ENCODE results near the gene WHRN.

WHRN gene

DNA sequence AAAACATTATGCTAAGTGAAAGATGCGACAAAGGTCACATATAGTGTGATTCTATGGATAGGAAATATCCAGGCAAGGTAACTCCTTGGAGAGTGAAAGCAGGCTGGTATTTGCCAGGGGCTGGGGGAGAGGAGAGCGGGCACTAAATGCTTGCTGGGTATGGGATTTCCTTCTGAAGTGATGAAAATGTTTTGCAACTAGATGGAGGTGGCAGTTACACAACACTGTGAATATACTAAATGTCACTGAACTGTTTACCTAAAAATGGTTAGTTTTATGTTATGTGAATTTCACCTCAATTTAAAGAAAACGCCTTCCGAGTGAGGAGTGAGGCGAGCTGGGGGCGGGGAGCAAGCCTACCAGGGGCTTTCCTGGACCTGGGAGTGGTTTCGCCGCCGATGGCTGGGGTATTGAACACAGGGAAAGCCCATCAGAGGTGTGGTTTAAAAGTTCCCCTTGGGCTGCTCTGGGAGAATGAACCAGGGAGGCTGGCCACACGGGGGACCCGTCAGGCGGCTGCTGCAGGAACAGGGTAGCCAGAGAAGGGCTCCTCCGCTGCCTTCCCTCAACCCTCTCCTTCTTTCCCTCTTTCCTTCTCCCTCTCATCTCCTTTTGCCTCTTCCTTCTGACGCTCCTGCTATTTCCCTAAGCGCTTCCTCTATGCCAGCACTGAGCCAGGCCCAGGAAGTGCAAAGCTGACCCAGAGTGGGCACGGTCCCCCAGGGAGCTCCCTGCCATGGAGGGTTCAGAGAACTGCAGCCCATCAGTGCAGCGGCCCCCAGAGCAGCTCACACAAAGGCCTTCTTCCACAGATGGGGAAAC is 122.4 kb downstream of the WHRN start:
- Mint-ChIP-seq H3K27me3 (no peaks in the 10 kb centered on the region), H3K27ac (peak overlapping the region; percentile 100), H3K4me1 (peaks cover 65% of the 10 kb centered on the region), H3K9me3 (no peaks in the 10 kb centered on the region), H3K4me3 (peak overlapping the region; percentile 100), H3K36me3 (peaks cover 90% of the 10 kb centered on the region)
- DNase-seq = peak; percentile 61
- CTCF ChIA-PET = interaction anchor here (1.2 to 6.8 kb wide), 3 partner anchors 10 to 14 kb away, joined by 3 to 65 read pairs (median 3); no protein-coding TSS in a partner anchor

DNA sequence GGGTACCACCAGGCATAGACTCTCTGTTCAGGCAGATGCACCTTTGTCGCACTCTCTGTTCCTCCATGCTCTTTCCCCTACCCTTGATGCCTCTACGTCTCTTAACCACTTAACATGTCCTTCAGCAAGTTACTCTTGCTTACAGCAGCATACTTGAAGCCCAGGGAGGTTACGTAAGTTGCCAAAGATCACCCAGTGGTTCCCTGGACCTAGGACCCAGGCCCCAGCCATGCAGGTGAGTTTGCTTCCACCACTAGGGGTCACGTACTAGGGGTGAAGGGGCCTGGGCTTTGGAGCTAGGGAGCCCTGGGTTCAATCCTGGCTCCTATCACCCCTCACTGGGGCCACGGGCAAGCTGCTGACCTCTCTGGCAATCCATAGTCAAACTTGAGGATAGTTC is 126.4 kb downstream of the WHRN start:
- Mint-ChIP-seq H3K27me3 (no peaks in the 10 kb centered on the region), H3K27ac (peak overlapping the region; percentile 91), H3K36me3 (peaks cover 87% of the 10 kb centered on the region), H3K9me3 (no peaks in the 10 kb centered on the region), H3K4me3 (peak overlapping the region; percentile 14), H3K4me1 (peaks cover 92% of the 10 kb centered on the region)
- no peak for DNase-seq
- CTCF ChIA-PET = no interaction called here

DNA sequence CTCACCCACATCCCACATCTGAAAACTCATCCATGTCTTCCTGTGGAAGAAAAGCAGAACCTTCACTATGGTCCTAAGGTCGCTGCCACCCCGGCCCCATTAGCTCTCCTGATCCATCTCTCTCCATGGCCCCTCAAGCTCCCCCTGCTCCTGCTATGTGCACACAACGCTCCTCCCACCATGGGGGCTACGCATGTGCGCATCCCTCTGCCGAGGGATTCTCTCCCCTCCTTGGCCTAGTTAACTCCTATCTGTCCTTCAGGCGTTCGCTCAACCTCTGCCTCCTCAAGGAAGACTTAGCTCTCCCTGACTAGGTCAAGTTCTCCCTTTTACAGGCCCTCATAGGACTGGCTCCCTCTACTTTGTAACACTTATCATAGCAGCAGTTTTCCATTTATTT is 127.3 kb downstream of the WHRN start:
- Mint-ChIP-seq H3K27ac (peak overlapping the region; percentile 91), H3K4me1 (peaks cover 92% of the 10 kb centered on the region), H3K27me3 (no peaks in the 10 kb centered on the region), H3K36me3 (peaks cover 85% of the 10 kb centered on the region), H3K9me3 (no peaks in the 10 kb centered on the region), H3K4me3 (no peak overlapping the region)
- CTCF ChIA-PET = interaction anchor here (1.6 kb wide), 1 partner anchor 38 kb away, joined by 5 read pairs; no protein-coding TSS in a partner anchor
- DNase-seq = no peak

DNA sequence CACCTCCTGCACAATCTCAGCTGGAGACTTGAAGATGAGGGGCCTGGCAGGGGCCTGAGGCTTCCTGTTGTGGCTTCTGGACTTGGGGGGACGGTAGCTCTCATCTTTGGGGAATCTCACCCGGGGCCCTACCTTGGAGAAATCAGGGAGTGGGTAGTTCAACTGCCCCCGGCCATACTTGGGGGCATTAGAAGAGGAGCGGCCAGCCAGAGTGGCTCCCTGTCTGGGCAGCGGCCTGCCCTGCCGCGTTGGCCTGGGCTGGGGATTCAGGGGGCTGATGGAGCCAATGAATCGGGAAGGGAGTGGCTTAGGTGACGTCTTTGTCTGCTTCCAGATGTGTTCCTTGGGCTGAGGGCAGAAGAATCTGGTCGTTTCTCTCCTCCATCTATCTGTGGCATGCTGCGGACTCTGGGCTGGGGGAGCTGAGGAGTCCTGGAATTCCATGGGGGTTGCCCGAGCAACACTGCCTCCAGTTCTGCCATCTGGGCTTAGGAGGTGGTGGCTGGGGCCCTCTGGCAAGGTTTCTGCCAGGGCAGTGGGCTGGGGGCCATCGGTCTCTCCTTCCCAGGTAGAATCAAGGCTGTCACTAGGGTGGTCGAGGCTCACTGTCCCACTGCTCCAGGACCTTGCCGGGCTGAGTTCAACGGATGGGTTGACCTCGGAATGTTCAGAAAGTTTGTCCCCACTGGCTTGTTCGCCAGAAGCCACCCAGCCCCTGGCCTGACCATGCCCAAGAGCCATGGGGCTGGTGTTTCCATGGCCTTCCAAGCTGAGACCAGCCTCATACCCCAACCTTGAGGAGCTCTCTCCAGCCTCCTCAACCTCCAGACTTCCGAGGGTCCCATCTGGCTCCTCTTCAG is 128.5 kb downstream of the WHRN start:
- H3K27ac Mint-ChIP-seq = peak overlapping the region; percentile 91
- no peak overlapping the region for H3K4me3 Mint-ChIP-seq
- CTCF ChIA-PET = interaction anchor here (1.6 kb wide), 1 partner anchor 37 kb away, joined by 5 read pairs; no protein-coding TSS in a partner anchor
- no peak for DNase-seq
- no peaks in the 10 kb centered on the region for H3K9me3 Mint-ChIP-seq
- H3K36me3 Mint-ChIP-seq = peaks cover 79% of the 10 kb centered on the region
- peaks cover 92% of the 10 kb centered on the region for H3K4me1 Mint-ChIP-seq
- H3K27me3 Mint-ChIP-seq = no peaks in the 10 kb centered on the region

DNA sequence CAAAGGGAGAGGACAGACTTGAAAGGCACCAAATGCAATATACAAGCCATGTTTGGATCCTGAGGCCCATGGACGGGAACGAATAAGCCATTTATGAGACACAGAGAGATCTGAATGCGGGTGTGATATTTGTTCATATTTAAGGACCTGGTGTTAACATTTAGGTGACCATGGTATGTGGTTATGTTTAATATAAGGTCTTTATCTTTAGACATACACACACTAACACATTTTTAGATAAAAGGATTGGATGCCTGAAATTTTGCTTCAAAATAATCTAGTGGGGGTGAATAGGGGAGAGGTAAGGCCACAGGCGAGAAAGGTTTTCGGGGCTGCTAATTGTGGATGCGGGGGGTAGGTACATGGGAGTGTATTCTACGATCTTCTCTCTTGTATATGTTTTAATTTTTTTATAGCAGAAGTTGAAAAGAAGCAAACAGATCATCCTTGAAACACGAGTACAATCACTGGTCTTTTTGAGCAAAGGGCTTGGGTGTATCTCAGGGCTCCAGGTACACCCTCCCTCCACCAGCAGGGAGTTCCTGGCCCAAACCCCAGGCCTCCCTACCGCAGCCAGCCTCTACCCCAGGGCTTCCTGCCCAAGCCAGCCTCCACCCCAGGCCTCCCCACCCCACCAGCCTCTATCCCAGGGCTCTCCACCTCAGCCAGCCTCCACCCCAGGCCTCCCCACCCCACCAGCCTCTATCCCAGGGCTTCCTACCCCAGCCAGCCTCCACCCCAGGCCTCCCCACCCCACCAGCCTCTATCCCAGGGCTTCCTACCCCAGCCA is 129.7 kb downstream of the WHRN start:
- Mint-ChIP-seq H3K27me3 (no peaks in the 10 kb centered on the region), H3K4me3 (peak overlapping the region; percentile 7), H3K4me1 (peaks cover 93% of the 10 kb centered on the region), H3K36me3 (peaks cover 85% of the 10 kb centered on the region), H3K27ac (peak overlapping the region; percentile 94), H3K9me3 (no peaks in the 10 kb centered on the region)
- CTCF ChIA-PET = interaction anchor here (5.6 kb wide), 1 partner anchor 11 kb away, joined by 65 read pairs; the partner anchor contains the start of gene AKNA
- peak; percentile 37 for DNase-seq

DNA sequence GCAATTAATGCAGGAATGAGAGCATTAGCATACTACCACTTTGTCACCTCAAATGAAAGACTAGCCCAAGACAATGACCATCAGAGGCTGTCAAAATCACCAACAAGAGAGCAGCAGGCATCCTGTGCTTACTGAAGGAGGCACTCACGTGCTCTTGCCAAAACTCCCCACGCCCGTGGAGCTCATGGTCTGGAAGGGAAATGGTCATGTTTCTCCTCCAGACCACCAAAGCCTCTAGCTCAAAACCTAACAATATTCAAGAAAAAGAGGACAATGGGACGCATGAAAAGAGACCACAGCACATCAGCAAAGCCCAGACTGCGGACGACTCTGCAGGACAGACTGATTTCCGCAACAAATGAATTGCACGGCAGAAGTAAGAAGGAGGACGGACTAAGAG is 130.3 kb downstream of the WHRN start:
- H3K27me3 Mint-ChIP-seq = no peaks in the 10 kb centered on the region
- peaks cover 85% of the 10 kb centered on the region for H3K36me3 Mint-ChIP-seq
- no peak for DNase-seq

DNA sequence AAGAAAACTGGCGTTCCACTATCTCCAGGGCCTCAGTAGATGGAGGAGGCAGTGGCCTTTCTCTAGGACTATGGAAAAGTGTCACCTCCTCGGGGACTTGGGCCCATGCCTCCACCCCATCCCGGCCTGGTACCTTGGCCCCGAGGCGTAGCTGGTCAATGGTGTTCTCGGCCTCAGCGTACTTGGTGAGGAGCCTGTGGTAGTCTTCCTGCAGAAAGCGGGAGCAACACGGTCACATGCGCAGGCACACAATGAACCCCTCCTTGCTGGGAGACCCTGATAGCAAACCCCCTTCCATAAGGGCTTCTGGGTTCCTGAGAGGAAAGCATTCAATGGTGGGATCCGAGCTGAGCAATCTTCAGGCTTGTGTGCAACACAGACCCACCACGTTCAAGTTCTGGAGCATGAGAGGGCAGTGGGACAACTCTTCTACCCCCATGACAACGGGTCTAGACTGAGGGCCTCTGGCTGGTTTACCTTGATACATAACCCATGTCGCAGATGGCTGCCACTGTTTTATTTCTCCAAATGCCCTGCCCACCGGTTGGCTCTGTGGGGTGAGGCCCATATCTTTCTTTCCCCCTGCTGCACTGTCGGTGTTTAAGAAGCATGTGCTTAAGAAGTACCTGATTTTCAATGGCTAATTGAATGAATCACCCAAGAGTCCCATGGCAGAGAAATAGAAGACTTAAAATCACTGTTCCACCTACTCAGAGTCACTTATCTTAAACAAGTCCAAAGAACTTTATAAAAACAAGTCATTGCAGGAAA is 131.1 kb downstream of the WHRN start:
- peaks cover 95% of the 10 kb centered on the region for H3K4me1 Mint-ChIP-seq
- peak overlapping the region; percentile 2 for H3K4me3 Mint-ChIP-seq
- CTCF ChIA-PET = interaction anchor here (0.7 to 5.6 kb wide), 3 partner anchors 12 to 24 kb away, joined by 3 to 65 read pairs (median 4); partner anchors contain the start of gene AKNA
- H3K36me3 Mint-ChIP-seq = peaks cover 85% of the 10 kb centered on the region
- no peak for DNase-seq
- H3K9me3 Mint-ChIP-seq = no peaks in the 10 kb centered on the region
- H3K27me3 Mint-ChIP-seq = no peaks in the 10 kb centered on the region
- H3K27ac Mint-ChIP-seq = peak overlapping the region; percentile 94

More for the DNA sequence above, 130.3 kb downstream of the WHRN start:
- Mint-ChIP-seq H3K4me1 (peaks cover 95% of the 10 kb centered on the region), H3K4me3 (peak overlapping the region; percentile 1), H3K9me3 (no peaks in the 10 kb centered on the region), H3K27ac (peak overlapping the region; percentile 94)
- CTCF ChIA-PET = interaction anchor here (0.7 to 5.6 kb wide), 2 partner anchors 11 to 21 kb away, joined by 4 to 65 read pairs; partner anchors contain the start of gene AKNA

DNA sequence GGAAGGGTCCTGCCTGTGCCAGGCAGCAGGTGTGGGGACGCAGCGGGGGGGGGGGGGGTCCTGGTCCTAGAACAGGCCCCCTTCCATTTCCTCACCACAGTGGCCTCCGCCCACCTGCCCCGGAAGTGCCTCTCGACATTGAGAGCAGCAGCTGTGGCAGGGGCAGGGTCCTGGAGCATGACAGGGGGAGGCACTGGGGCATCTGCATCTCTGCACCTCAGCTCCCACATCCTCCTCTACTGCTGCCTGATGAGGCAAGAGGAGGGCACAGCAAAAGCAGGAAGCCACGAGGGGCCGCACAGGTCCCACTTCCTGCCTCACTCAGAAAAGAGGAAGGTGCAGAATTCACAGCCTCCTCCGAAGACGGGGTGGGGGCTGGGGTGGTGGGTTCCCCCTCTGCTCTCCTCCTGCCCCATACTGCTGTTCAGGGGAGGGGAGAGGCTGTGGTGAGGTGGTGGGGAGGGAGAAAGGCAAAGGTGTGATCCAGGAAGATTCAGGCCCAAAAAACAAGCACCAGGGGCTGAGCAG is 132.3 kb downstream of the WHRN start:
- H3K27ac Mint-ChIP-seq = peak overlapping the region; percentile 94
- H3K36me3 Mint-ChIP-seq = peaks cover 83% of the 10 kb centered on the region
- CTCF ChIA-PET = interaction anchor here (0.6 to 5.6 kb wide), 4 partner anchors 13 to 280 kb away, joined by 3 to 65 read pairs (median 3); partner anchors contain the start of gene AKNA
- peak overlapping the region; percentile 77 for H3K4me3 Mint-ChIP-seq
- H3K27me3 Mint-ChIP-seq = no peaks in the 10 kb centered on the region
- DNase-seq = peak; percentile 94
- H3K9me3 Mint-ChIP-seq = no peaks in the 10 kb centered on the region
- H3K4me1 Mint-ChIP-seq = peaks cover 93% of the 10 kb centered on the region

DNA sequence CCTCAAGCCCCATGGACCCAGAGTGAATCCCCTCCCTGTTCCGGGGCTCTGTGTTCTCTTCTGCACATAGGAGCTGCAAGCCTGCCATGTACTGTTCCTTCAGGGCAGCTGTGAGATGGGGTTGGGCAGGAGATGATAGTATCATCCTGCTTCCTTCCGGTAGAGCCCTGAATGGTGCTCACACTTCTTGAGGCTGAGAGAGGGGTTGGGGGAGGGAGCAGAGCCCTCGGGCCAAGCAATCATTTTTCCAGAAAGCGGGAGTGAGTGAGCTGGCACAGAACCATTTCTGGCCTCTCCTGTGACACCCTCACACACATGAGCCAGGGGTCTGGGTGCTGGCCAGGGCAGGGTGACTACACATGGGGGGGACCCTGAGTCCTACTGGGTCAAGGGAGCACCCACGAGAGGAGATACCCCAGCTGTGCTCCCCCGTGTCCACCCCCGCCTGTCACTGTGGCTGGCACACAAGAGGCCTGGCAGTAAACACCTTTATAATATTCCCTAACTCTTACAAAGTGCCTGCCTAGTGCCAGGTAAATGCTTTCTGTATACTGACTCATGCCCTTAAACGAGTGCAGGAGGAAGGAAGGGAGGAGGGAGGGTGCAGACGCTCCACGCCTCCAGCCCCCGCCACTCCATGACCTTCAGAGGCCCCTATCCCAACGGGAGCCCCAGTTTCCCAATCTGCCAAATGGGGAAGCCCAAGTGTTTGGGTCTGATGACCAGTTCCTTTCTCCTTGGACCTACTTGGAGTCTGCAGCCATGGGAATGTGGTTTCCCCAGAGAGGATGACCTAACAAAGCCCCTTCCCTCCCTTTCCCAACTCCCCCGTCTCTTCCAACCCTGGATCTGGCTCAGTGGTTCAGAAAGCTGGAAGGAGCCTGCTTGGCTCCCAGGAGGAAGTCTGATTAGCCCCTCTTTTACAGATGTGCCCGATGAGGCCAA is 133.0 kb downstream of the WHRN start:
- DNase-seq = peak; percentile 75
- peak overlapping the region; percentile 77 for H3K4me3 Mint-ChIP-seq
- peaks cover 93% of the 10 kb centered on the region for H3K4me1 Mint-ChIP-seq
- peaks cover 83% of the 10 kb centered on the region for H3K36me3 Mint-ChIP-seq
- CTCF ChIA-PET = interaction anchor here (0.6 to 5.6 kb wide), 5 partner anchors 14 to 281 kb away, joined by 3 to 65 read pairs (median 3); partner anchors contain the start of gene AKNA
- no peaks in the 10 kb centered on the region for H3K27me3 Mint-ChIP-seq
- peak overlapping the region; percentile 94 for H3K27ac Mint-ChIP-seq
- no peaks in the 10 kb centered on the region for H3K9me3 Mint-ChIP-seq

DNA sequence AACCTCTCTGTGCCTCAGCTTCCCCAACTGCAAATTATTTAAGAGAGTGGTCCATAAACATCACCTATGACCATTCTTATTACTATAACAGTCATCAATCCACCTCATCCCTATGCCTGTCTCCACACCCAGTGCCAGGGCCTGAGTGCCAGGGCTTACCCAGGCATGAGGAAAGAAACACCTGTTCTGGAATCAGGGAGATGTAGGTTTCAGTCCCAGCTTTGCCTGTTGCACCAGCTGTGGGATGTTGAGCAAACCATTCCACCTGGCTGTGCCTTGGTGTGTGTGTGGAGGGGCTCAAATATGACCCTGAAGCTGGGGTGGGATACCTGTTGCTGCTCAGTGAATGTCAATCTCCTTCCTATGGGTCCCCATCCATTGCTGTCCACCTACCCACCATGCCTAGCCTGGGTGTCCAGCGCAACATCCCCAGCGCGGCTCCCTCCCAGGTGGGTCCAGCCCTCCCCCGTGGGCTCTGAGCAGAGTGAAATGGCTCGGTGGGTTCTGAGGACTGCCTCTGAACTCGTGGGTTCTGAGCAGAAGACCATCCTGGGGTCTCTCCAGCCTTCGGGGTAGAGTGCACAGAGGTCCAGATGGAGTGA is 133.8 kb downstream of the WHRN start:
- Mint-ChIP-seq H3K4me1 (peaks cover 93% of the 10 kb centered on the region), H3K9me3 (no peaks in the 10 kb centered on the region), H3K36me3 (peaks cover 83% of the 10 kb centered on the region), H3K27ac (peak overlapping the region; percentile 94), H3K27me3 (no peaks in the 10 kb centered on the region), H3K4me3 (peak overlapping the region; percentile 77)
- no peak for DNase-seq
- CTCF ChIA-PET = interaction anchor here (0.7 to 5.6 kb wide), 3 partner anchors 15 to 23 kb away, joined by 3 to 65 read pairs (median 3); partner anchors contain the start of gene AKNA

DNA sequence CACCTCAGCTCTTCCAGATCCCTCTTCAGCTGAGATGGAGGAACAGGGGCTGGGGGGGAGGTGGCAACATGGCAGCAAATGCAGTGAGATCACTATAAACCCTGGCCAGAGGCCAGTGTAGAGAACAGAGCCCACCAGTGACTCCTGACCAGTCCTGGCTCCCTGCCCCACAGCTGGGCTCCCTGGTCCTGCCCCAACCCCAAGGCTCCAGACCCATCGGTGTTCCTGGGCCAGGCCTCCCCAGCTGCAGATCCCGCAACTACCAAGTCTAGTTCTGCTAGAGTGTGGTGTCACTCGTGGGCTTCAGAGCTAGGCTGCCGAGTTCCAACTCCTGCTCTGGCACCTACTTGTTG is 134.3 kb downstream of the WHRN start:
- H3K27me3 Mint-ChIP-seq = no peaks in the 10 kb centered on the region
- H3K4me3 Mint-ChIP-seq = peak overlapping the region; percentile 77
- H3K4me1 Mint-ChIP-seq = peaks cover 96% of the 10 kb centered on the region
- CTCF ChIA-PET = interaction anchor here (0.9 to 5.6 kb wide), 2 partner anchors 15 to 22 kb away, joined by 3 to 65 read pairs; partner anchors contain the start of gene AKNA
- no peaks in the 10 kb centered on the region for H3K9me3 Mint-ChIP-seq
- peaks cover 85% of the 10 kb centered on the region for H3K36me3 Mint-ChIP-seq
- H3K27ac Mint-ChIP-seq = peak overlapping the region; percentile 94
- no peak for DNase-seq

Data from activated naive CD4-positive, alpha-beta T cell treated with anti-CD3 and anti-CD28 coated beads, Interleukin-2, amount 10 ng/mL, durations not matched to agents 7 days and 5 days (primary cell).